Measurements from ENCODE around the gene PRIM2.
"Not testable (repeated sequence)": the region's sequence is repeated elsewhere in the genome, so short reads cannot be mapped to it uniquely, and the experiment has no call there.

The PRIM2 gene

DNA sequence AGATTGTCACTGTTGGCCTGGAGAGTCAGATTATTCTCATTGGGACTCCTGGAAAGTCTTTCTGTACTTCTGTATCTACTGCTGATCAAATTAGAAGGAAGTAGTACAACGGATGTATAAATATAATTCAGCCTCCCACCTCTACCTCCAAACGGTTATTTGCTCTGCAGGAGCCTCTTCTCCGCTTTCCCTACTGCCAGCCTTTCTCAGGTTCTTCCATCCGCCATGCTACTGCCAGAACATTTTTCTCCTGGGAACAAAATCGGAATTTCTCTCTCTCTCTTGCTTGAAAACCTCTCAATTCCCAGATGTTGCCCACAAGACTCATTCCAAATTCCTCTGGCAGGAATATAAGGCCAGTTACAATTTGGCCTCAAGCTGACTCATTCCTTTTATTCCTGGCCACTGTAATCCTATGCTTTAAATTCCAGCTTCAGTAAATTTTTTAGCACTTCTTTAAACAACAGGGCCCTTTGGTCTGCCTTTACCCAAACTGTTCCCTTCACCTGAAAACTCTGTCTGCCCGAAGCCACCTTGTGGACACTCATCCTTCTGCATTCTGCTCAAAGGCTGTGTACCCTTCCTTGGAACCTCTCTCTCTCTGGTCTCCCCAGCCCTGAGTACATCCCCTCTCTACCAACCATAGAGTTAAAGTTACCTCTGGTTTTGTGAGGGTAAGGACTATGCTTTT lies 354.7 kb downstream of the PRIM2 start:
- DNase-seq (ENCODE audit: low read depth, low spot score); H3K9me3 ChIP-seq (ENCODE audit: insufficient read depth, low read length); H3K4me1 ChIP-seq (ENCODE audit: insufficient read depth, insufficient read length); H3K36me3 ChIP-seq (ENCODE audit: insufficient read depth, insufficient read length, low read length); H3K4me3 ChIP-seq (ENCODE audit: insufficient read length, low read depth); H3K9ac ChIP-seq (ENCODE audit: insufficient read length, low read depth); H3K27me3 ChIP-seq (ENCODE audit: insufficient read depth, insufficient read length): not testable (repeated sequence)

- DNase-seq (ENCODE audit: low read depth, low spot score); H3K4me3 ChIP-seq (ENCODE audit: insufficient read length, low read depth); H3K36me3 ChIP-seq (ENCODE audit: insufficient read depth, insufficient read length, low read length); H3K4me1 ChIP-seq (ENCODE audit: insufficient read depth, insufficient read length); H3K9ac ChIP-seq (ENCODE audit: insufficient read length, low read depth); H3K27me3 ChIP-seq (ENCODE audit: insufficient read depth, insufficient read length); H3K9me3 ChIP-seq (ENCODE audit: insufficient read depth, low read length): not testable (repeated sequence)
Measured at GRCh38 chr6:57673281-57673680, 355.9 kb downstream of the PRIM2 start.

GRCh38 chr6:57675386-57675785 lies 358.0 kb downstream of the PRIM2 start:
- DNase-seq (ENCODE audit: low read depth, low spot score); H3K27me3 ChIP-seq (ENCODE audit: insufficient read depth, insufficient read length); H3K4me1 ChIP-seq (ENCODE audit: insufficient read depth, insufficient read length); H3K9ac ChIP-seq (ENCODE audit: insufficient read length, low read depth); H3K36me3 ChIP-seq (ENCODE audit: insufficient read depth, insufficient read length, low read length); H3K4me3 ChIP-seq (ENCODE audit: insufficient read length, low read depth); H3K9me3 ChIP-seq (ENCODE audit: insufficient read depth, low read length): not testable (repeated sequence)

GRCh38 chr6:57696382-57696781 lies 379.0 kb downstream of the PRIM2 start:
- DNase-seq (ENCODE audit: low read depth, low spot score); H3K9ac ChIP-seq (ENCODE audit: insufficient read length, low read depth); H3K27me3 ChIP-seq (ENCODE audit: insufficient read depth, insufficient read length); H3K36me3 ChIP-seq (ENCODE audit: insufficient read depth, insufficient read length, low read length); H3K4me1 ChIP-seq (ENCODE audit: insufficient read depth, insufficient read length); H3K9me3 ChIP-seq (ENCODE audit: insufficient read depth, low read length); H3K4me3 ChIP-seq (ENCODE audit: insufficient read length, low read depth): not testable (repeated sequence)

Measured in NT2/D1 (cell line).